Amniotic epithelial cell (primary cell): Measurements from ENCODE around the gene MTHFR.

Experiments
- DNase-seq: peaks from one replicate; pipeline ENCODE4 v3.0.0-alpha.2; 2010; ENCODE audit warnings: low read depth

Gene MTHFR

DNA sequence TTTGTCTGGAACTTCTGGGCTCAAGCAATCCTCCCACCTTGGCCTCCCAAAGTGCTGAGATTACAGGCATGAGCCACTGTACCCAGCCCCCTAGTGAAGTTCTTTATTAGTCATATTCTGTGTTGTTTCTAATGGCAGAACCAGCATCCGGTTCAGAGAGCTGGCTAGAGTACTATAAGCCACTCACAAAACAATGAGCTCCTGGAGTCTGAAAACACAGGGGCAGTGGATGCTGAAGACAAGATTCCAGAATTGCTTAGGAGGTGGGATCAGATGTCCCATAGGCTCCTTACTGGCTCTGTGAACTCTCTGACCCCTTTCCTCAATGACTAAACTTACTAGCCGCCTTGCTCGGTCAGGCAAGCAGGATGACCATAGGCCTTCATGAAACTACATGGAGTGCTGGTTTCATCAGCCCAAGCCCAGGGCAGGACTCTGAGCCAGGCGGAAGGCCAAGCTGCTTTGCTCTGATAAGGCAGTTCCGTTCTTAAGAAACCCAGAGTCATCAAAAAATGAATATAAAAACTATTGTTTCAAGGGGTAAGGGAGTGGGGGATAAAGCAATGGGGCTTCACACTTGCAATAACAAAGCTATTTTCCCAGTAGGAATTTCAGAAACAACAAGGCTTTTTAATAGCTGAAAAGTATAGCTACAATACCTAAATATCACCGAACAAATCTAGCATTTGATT lies 8.1 kb downstream of the MTHFR start:
- DNase-seq: peak; percentile 50

DNA sequence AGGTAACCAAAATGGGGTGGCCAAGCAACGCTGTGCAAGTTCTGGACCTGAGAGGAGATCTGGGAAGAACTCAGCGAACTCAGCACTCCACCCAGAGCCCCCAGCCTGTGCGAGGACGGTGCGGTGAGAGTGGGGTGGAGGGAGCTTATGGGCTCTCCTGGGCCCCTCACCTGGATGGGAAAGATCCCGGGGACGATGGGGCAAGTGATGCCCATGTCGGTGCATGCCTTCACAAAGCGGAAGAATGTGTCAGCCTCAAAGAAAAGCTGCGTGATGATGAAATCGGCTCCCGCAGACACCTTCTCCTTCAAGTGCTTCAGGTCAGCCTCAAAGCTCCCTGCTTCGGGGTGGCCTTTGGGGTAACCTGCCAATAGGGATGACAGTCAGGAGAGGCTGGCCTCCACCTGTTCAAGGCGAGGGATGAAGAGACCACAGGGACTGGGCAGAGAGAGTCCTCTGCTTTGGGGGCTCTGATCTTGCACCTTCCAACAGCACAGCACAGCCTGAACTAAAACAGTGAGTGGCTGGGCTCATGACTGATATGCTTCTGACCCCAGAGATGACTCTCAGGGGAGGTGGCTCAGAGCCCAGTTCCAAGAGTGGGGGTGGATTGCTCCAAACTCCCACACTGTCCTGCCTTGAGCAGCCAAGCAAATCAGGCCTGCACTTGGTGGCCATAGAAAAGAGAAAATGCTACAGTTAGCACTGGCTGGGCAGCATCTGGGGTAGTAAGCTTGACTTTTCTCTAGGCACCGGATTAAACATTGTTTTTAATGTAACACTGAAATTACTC lies 9.5 kb downstream of the MTHFR start:
- DNase-seq: peak; percentile 59

DNA sequence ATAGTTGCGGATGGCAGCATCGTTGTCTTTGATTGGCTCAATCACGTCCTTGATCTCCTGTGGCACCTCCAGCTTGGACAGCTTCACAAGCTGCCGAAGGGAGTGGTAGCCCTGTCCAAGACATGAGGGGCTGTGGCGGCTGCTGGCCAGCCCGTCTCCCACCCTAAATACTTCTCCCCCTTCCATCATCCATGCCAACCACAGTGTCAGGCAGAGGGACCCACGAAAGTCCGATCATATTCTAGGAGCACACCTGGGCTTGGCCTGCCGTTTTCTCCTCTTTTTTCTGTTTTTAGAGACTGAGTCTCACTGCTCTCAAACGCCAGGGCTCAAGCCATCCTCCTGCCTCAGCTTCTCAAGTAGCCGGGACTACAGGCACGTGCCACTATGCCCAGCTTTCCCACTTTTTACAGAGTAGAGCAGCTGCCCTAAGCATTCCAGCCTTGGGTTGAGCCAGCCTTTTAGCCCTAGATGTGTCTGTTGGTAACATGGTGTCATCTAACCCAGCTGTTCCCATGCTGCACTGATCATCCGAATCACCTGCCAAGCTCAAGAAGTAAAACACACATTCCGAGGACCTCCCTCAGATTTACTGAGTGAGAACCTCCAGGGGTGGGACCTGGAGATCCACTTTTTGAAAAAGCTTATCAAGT lies 10.4 kb downstream of the MTHFR start:
- DNase-seq: no peak

DNA sequence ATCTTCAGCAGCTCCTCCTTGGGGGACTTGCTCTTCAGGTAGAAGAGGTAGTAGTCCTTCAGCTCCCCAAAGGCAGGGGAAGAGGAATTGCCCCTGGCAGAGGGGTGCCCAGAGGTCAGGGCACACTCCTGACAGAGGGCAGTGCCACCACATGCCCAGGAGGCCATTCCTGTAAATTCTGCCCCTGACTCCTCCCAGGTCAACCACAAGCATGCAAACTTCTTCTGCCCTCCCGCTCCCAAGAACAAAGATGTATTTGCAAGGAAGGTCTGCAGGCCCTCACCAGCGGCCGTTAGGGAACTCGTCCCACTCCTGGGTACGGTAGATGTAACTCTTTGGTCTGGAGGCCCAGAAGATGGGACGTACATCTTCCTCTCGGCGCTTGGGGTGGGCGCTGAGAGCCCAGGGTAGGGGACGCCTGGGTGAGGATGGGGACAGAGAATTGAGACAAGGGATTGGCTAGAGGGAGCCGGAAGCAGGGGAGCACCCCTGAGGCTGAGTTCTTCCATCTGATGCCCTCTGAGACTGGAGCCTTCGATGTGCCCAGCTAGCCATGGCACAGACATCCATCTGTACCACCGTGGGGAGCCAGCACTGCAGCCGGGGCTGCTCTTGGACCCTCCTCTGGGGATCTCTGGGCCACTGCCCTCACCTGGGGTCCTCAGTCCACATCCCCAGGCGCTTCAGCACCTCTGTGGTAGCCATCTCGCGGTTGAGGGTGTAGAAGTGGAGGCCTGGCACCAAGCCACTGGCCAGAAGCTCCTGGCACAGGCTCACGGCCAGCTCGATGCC lies 11.1 kb downstream of the MTHFR start:
- no peak for DNase-seq

DNA sequence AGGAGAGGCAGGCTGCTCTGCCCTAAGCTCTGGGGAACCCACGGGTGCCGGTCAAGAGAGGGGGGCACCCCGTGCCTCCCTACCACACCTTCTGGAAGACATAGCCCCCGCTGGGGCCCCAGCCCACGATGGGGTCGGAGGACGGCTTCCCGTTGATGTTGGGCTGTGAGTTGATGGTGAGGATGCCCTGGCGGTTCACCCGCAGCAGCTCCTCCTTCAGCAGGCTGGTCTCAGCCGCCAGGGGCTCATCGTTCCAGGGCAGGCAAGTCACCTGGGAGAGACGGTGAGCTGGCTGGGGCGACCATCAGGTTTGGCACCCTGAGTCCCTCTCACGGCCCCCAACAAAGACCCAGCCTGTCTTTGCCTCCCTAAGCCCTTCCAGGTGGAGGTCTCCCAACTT lies 11.9 kb downstream of the MTHFR start:
- DNase-seq: no peak

DNA sequence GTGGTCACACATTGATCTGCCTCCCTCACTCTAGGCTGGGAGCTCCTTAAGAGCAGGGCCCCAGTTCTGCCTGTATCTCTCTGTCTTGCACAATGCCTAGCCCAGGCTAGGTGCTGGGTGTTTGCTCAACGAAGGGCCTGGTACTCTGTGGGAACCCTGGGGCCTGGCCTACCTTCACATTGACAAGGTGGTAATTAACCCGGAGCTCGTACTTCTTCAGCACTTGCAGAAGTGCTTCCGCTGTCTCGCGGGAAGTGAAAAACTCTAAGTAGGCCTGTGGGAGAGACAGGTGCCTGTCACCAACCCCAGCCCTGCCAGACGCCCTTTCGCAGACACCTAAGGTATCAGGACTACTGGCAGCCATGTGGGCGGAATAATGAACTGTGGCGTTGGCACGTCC lies 13.7 kb downstream of the MTHFR start:
- peak; percentile 32 for DNase-seq

DNA sequence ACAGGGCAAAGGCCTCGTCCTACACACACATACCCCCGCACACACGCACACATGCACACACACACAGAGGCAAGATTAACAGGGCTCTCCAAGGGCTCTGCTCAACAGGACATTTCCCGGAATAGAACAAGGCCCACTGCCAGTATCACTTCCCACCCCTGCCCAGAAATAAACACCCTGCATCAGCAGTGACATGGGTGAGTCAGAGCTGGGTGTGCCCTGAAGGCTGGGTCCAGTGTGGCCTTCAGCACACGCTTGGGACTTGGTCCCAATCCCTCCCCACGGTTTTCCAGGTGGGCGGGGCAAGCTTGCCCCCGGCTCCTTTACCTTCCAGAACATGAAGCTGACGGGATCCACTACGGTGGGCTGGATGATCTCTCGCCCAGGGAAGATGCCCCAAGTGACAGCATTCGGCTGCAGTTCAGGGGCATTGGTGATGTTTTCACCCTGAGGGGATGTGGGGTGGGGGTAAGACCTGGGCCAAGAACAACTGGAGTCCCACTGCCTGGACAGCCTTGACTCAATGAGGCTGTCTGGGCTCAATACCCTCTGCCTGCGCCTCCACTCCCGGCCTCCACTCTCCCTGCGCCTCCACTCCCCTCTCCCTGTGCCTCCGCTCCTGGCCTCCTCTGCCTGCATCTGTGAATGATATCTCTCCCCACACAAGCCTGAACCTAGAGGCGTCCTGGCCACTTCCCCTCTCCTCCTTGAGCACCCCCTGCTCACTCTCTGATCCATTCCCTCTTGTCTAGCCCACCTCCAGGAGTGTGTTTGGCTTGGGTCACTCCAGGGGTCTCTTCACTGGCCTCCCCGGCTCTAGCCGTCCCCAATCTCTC lies 14.7 kb downstream of the MTHFR start:
- DNase-seq: peak; percentile 82

DNA sequence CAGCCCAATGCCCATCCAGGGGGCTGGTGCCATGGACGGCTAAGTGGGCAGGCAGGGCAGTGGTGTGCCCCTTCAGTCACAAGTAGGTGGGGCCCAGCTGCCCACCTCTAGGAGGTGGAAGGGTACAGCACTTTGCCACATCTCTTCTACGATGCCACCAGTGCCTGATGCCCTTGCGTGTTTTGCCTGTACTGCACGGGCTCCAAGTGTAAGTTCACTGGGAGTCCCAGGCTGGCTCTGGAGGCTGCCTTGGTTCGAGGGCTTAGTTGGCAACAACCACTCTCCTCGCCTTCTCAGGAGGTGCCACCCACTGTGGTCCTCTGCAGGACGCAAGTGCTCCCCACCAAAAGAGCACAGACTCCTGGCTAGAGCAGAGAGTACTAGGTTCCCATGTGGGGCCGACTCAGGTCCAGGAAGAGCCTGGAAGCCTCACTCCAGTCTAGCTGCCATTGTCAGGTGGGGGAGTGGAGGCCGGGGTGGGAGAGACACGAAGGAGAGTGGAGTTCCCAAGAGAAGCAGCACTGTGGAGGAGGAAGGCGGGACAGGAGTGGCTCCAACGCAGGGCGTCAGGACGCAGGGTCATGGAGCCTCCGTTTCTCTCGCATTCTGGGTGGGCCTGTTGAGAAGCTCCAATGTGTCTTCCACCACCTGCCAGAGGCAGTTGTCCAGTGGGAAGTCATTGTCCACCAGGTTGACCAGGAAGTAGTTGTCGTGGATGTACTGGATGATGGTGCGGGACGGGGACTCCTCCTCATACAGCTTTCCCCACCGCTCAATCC lies 15.5 kb downstream of the MTHFR start:
- no peak for DNase-seq

DNA sequence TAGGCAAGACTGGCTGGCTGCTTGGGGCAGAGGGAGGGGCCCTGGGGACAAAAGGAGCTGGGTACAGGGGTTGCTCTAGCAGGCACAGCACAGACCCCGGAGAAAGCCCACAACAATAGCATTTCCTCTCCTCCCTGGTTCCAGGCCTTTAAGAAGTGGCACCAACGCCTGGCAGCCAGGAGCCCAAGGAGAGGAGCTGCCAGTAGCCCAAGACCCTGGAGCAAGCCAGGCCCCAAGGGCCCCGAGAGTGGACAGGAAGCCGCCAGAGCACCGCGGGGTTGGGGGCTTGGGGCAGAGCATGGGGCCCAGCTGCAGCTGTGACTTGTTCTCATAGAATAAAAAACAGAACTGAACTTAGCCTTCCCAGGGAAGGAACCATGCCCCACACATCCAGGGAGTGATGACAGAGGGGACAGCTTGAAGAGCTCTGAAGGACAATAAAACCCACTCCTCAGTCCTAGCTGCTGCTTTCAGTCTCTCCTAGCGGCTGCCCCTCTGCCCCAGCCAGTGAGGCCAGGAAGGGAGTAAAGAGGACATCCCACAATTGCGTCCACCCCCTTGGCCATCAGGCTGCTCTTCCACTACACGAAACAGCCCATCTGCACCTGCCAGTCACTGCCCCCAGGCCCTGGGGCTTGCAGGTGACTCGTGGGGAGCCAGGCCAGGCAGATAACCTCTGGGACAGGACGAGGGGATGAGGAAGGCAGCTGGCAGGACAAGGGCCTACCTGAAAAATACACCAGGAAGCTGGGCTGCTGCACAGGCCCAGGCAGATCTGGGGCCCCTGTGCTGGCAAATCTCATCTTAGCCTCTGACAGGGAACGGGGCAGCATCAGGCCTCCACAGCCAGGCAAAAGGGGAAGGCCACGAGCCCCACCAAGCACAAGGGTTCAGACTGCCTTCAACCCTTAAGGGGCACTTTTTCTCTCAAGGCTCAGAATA lies 16.4 kb downstream of the MTHFR start:
- DNase-seq: no peak

DNA sequence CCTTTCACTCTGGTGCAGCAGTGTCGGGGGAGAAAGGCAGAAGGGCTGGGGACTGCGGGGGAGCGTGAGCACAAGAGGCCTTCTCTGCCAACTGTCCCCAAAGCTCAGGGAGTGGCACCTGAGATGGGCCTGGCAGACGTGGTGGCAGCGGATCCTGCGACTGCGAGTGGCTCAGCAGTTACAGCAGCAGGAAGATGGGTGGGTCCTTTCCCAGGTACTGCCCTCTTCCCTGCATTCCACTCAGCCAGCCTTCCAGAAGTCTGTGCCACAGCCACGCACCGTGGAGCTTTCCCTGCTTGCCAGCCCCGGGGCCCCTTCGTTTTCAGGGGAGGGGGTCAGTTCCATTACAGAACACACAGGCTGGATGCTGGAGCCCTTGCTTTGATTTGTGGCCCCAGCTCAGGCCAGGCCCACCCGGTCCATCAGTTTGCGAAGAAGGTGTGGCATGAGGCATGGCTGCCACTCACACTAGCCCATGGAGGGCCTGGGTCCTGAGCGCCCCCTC lies 17.2 kb downstream of the MTHFR start:
- DNase-seq: no peak

DNA sequence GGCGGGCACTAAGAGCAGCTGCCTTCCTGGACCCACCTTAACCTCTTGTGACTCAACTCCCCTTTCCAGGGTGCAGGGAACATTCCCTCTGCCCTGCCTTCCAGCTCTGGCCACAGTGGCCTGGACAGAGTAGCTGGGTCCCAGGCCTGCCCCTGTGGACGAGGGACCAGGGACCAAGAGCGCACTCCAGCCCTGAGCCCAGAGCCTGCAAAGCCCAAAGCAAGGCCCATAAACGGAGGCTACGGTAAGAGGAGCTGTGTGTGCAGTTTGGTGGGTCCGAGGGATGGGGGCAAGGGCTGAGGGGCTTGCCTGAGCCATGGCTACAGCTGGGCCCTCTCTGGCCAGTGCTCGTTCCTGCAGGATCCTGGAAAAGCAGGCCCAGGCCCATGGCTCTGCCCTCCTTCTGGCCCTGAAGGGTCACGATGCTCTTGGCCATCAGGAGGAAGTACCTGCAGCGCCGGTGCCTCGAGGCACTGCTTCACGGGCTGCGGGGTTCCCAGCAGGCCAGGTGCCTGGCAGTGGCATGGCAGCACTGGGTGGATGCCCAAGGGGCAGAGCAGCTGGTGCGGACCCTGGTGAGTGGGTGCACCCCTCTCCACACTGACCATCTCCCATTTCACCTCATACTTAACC lies 17.8 kb downstream of the MTHFR start:
- DNase-seq: no peak

DNA sequence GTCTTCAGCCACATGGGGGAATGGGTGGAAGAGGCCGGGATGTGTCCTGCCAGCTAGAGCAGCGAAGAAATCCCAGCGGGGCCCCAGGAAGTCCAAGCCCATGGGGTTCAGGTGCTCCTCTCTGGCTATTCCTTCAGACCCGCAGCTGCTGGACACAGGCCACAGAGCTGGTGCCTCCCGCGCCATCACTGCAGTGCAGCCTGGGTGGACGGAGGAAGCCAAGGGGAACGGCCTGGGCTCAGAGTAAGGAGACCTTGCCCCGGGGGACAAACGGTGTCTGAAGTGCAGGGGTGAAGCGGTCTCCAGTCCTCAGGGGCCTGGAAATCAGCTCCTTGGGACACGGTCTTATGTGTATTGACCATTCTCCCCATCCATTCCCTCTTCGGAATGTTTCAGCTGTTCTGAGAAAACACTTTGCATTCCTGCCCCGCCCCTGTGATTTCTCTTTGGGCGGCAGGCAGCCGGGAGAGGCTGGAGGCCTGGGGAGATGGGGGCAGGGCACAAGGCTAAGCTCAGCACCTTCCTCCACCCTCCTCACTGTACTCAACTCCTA lies 18.4 kb downstream of the MTHFR start:
- peak; percentile 38 for DNase-seq

DNA sequence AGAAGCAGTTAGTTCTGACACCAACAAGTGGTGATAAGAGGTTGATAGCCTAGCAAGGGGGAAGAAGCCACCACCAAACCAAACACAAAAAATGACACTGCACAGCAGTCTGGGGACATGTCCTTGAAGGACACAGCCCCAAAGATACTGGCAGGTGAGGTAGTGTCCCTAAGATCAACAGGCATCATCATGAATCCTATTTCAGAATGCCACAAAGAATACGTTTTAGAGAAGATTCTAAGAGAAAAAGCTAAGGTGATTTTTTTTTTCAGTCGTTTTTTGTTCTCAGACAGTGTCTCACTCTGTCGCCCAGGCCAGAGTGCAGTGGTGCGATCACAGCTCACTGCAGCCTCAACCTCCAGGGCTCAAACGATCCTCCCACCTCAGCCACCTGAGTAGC lies 19.6 kb downstream of the MTHFR start:
- no peak for DNase-seq

DNA sequence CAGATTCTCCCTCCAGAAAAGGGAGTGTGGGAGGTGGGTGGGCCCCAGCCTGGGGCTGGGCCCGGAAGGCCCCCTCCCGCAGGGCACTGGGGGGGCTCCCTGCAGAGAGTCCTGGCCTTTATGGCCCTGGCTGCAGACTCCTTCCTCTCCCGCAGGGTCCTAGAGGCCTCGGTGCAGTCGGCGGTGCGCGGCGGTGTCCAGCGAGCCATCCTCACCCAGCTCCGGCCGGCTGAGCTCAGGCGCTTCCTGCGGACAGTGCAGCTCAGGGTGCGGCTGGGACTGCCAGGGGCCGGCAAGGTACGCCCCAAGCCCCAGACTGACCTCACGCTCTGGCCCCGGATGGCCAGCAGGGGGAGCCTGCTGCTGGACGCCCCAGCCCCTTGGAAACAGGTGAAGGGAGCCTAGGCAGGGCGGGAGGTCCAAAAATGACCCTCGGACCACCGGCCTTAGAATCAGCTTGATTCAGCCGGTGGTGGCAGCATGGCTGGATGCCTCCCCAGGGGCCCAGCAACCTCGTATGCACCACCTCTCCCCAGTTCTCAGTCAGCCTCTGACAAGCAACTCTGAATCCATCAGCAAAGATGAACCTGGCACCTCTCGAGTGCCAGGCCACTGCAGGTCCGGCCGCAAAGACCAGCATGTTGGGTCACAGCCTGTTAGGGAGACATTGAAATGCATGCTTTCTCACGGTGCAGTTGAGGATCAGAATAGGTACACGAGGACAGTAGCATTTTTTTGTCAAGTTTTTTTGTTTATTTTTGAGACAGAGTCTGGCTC lies 20.6 kb downstream of the MTHFR start:
- DNase-seq: peak; percentile 49

DNA sequence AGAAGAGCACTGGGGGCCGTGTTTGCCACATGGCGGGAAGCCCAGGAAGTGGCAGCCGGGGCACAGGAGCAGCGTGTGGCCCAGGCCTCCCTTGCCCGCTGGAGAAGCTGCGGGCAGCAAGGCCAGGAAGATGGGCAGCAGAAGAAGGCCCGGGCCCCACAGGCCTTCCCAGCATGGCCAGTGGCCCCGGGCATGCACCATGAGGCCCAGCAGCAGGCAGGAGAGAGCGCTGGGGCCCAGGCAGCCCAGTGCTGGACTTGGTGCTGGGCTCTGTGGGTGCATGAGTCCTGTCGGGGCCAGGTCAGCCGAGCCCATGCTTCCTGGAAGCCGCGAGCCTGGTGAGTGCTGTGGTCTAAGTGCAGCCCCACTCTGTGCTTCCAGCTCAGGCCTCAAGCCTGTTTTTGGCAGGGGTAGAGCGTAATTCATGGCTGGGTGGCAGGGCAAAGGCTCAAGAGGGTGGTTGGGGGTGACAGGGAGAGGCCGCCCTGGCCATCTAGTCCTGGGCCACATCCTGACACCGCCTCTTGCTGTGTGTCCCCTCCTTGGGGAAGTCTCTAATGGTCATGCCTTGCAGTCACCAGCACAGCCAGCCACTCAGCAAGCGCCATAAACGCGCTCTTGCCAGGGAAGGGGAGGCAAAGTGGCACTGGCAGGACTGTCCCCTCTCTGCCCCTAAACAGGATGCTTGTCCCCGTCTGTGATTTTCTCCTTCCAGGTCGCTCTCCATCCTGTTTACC lies 21.3 kb downstream of the MTHFR start:
- no peak for DNase-seq

DNA sequence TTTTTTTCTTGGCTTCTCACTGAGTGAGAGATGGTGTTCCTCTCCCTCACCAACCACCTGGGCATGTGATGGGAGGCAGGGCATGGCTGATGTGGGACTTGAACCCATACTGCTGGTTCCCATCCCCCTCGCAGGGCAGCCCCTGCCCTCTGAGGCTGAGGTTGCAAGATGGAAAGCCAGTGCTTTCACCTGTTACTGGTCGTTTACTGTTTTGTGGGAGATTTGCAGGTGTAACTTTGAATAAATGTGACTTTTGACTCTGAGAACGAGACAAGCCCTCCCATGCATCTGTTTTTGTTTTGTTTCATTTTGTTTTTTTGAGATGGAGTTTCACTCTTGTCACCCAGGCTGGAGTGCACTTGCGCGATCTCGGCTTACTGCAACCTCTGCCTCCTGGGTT lies 22.2 kb downstream of the MTHFR start:
- DNase-seq: no peak

DNA sequence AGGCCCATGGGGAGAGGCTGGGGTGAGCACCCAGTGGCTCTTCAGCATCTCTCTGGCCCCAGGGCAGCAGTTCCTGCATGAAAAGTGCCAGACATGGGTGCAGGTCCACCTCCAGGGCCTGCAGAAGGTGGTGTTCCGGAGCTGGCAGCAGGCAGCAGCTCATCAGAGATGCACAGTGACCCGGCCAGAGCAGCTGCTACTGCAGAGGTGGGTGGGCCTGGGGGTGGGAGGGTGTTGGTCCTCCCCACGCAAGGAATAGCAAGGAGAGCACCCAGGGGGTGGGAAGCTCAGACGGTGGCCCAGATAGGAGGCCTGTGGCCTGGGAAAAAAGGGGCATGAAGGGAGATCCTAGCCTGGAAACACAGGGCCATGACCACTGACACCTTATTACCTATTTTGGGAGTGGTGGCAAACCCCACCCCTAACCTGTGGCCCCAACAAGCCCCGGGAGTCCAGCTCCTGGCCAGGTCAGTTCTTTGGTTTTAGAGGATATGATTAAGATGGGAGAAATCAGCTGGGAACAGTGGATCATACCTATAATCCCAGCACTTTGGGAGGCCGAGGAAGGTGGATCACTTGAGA lies 23.5 kb downstream of the MTHFR start:
- no peak for DNase-seq
